Measurements from ENCODE around the gene TLE3.

TLE3 gene

DNA sequence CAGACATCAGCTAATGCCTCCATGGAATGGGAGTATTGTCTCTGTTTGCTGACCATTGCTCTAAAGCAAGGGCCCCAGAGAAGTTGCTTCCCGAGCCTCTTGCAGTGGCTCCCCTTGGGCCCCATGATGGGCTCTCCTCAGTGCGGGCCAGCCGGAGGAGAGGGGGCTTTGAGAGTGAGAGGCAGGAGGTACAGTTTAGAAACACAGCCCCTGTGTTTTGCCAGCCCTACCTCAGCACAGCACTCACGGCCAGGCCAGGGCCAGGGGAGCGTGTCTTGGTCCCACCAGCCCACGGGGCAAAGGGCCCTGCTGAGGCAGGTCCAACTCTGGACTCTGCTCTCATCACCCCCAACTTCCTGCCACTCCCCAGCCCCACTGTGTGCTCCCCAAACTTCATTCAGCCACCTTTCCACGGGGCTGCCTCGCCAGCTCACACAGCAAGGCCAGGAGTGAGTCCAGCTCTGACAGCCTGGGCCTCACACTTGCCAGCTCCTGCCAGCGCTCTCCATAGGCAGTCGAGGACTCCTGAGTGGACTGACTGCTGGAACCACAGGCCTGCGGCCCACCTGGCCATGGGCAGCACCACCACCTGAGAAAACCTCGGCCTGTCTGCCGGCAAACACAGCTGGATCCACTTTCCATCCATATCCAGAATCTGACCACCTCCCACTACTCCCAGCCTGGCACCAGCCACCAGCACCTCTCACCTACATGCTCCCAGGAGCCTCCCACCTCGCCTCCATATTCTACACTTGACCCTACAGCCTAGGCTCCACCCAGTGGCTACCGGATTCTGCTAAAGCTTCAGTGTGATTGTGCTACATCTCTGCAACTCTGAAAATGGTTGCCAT lies 99.0 kb downstream of the TLE3 start:
- DNase-seq, result no peak

DNA sequence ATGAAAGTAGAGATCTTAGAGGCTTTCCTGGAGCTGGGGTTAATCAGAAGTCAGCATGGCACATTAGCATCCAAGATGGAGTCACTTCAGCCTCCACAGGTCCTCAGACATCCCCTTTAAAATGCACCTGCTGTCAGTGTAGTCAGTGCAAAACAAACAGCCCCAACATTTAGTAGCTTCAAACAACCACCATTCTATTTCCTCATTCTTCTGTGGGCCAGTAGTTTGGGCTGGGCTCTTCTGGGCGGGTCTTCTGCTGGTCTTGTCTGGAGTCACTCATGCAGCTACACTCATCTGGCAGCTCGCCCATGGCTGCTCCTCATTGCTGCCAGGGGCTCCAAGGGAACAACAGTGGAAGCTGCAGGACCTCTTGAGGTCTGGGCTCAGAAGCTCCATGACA lies 99.9 kb downstream of the TLE3 start:
- peak; percentile 44 for DNase-seq

Data from fibroblast of upper back skin (primary cell).